ENCODE results near the gene MCM9. TPM values are rescaled to one million over a fixed set of nuclear protein-coding genes. Genes with fewer than 3 reads are reported as not detected.

Gene MCM9
- total and polyA plus RNA-seq, 2 of the 13 experiments (the other 11 are each of a cell fraction or from before 2014, with no cell fraction given), result 3.8 to 17.2 TPM

GRCh38 chr6:118871331-118871730 lies 63.6 kb downstream of the MCM9 start:
- Histone ChIP-seq H3K79me2 (ENCODE audit: insufficient read depth, low read length) (no peaks in the 10 kb centered on the region), H3K4me3 (replicated peaks in 1 of 3; ENCODE audit: insufficient read depth in 1 of 3, low read depth in 2 of 3, low read length in 3 of 3) (no peak overlapping the region), H4K20me1 (ENCODE audit: insufficient read depth, low read length) (no peaks in the 10 kb centered on the region), H3K27ac (ENCODE audit: extremely low read length, insufficient read depth, low read length) (no peak overlapping the region), H3K36me3 (replicated peaks in 1 of 2; ENCODE audit: control insufficient read depth in 1 of 2, insufficient read depth in 2 of 2, low read length in 2 of 2) (no peaks in the 10 kb centered on the region), H3K4me1 (ENCODE audit: insufficient read depth, low read length) (peaks cover 13% of the 10 kb centered on the region; the same call in 1 of the 2 replicates), H3K9me3 (ENCODE audit: low read length) (no peaks in the 10 kb centered on the region), H3K27me3 (ENCODE audit: control insufficient read depth in 1 of 2, insufficient read depth in 2 of 2, low read length in 2 of 2) (no peaks in the 10 kb centered on the region), H2AFZ (ENCODE audit: low read length) (no peak overlapping the region), H3K4me2 (ENCODE audit: low read depth, low read length) (no peak overlapping the region), H3K9ac (ENCODE audit: insufficient read depth, low read depth, low read length) (no peak overlapping the region)
- DNase-seq (ENCODE audit: low spot score) (no peak), ATAC-seq (no peak), FAIRE-seq (no peak)
- 97% methylated on average over 5 of the region's 5 CpGs for WGBS (ENCODE audit: low lambda C conversion rate)
- BruUV-seq (replicated peaks), result no TSS peak
- ChIA-PET POLR2A (no interaction called here), CTCF (ENCODE audit: low intra/inter-chr PET ratio, low total read pairs) (no interaction called here)
- intact Hi-C loops (cut with micrococcal nuclease; ENCODE audit: unreplicated experiment), result no loop called here
- in situ Hi-C loops (cut with HindIII; ENCODE audit: extremely low pct_ligation_motif_present, low pct_unique_long_range_greater_than_20kb), result no loop called here
- TF ChIP-seq HMG20B (CRISPR knock-in tag; conservative IDR thresholded peaks at IDR 0.05) (no peak), ZNF691 (CRISPR knock-in tag; IDR thresholded peaks at IDR 0.05; ENCODE audit: borderline replicate concordance, low read depth) (no peak), SYNCRIP (IDR thresholded peaks at IDR 0.05; ENCODE audit: insufficient read depth, low read depth, low read length) (no peak), DPF2 (CRISPR knock-in tag; IDR thresholded peaks at IDR 0.05; ENCODE audit: borderline replicate concordance, low read depth) (no peak), RERE (CRISPR knock-in tag; IDR thresholded peaks at IDR 0.05; ENCODE audit: low read depth) (no peak), CAMTA2 (CRISPR knock-in tag; IDR thresholded peaks at IDR 0.05; ENCODE audit: borderline replicate concordance) (no peak), TERF1 (CRISPR knock-in tag; IDR thresholded peaks at IDR 0.05) (no peak), ZNF772 (CRISPR knock-in tag; IDR thresholded peaks at IDR 0.05) (no peak), RFXANK (CRISPR knock-in tag; IDR thresholded peaks at IDR 0.05) (no peak), GLI4 (CRISPR knock-in tag; IDR thresholded peaks at IDR 0.05; ENCODE audit: borderline replicate concordance) (no peak), CBFB (CRISPR knock-in tag; IDR thresholded peaks at IDR 0.05) (no peak), ZNF121 (CRISPR knock-in tag; IDR thresholded peaks at IDR 0.05) (no peak), ARID5B (CRISPR knock-in tag; IDR thresholded peaks at IDR 0.05) (no peak), BCL6 (CRISPR knock-in tag; IDR thresholded peaks at IDR 0.05) (no peak)
